ENCODE measurements around the gene PPP1CA.

PPP1CA gene

DNA sequence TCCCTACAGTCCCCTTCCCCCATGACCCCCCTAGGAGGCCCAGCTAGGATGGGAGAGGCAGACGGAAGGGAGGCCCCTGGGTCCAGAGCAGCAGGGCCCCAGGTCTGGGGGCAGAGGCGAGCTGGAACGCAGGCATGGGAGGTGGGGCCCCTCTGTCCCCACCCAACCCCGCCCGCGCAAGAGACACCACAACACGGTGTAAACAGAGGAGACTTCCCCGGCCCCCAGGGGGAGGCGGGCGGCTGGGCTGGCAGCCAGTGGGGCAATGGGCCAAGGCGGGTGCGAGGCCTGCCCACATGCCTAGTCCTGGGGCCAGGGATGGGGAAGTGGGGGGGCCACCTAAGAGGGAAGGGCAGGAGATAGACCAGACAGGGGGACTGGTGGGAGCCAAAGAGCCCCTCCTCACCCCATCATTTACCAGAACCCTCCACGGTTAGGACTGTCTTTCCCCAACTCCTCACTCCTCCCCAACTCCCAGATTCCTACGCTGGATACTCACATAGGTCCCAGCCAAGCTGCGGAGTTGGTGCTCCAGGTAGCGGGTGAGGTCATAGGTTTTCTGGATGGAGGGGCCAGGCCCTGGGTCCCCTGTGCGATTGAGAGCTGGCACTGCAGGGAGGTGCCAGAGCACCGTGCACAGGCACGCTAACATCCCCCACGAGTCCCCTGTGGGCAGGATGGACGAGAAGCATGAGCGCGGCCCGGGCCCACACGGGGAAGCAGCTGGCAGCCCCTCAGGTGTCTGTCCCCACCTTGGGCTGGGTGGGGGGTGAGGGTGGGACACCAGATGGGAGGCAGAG is 34.5 kb downstream of the PPP1CA start:
- no peak for DNase-seq

DNA sequence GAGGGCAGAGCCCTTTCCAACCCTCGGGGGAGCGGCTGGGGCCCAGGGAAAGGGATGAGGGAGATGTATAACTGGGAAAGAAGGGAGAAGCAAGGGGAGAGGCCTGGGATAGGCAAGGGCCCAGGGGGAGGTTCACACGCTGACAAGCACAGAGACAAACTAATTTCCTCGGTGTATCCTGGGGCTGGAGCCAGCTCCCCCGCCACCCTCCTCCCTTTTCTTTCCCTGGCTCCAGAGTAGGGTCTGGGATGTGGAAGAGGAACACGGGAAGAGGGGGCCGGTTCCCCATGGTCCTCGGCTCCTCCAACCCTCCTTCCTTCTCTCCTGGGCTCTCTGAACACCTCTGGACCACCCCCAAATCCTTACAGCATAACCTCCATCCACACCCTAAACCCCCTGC is 35.1 kb downstream of the PPP1CA start:
- no peak for DNase-seq

DNA sequence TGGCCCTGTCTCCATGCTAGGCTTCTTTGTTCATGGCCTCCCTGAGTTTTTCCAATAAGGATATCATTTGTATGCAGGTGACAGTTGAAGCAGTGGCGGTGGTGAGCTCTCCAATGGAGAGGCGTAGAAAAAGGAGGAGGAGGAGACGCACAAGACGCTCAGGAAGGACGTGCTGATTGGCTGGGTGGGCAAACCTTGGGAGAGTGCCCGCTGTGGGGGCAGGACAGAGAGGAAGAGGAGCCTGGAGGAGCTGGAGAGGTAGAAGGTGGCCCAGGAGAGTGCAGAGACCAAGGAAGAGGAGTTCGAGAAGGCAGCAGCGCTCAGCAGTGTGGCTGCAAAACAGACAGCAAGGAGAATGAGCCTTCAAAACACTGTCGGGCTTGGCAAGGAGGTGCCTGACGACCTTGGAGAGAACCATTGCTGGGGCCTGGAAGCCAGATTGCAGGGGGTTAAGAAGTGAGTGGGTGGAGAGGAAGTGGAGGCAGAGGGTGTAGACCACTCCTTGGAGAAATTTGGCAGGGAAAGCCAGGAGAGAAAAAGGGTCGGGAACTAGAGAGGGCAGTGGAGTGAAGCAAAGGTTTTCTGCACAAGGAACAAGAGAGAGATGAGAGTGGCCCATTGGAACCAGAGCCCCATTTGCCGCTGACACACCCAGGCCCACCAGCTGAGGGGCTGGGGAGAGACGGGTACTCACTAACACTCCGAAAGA is 35.8 kb downstream of the PPP1CA start:
- peak; percentile 50 for DNase-seq

DNA sequence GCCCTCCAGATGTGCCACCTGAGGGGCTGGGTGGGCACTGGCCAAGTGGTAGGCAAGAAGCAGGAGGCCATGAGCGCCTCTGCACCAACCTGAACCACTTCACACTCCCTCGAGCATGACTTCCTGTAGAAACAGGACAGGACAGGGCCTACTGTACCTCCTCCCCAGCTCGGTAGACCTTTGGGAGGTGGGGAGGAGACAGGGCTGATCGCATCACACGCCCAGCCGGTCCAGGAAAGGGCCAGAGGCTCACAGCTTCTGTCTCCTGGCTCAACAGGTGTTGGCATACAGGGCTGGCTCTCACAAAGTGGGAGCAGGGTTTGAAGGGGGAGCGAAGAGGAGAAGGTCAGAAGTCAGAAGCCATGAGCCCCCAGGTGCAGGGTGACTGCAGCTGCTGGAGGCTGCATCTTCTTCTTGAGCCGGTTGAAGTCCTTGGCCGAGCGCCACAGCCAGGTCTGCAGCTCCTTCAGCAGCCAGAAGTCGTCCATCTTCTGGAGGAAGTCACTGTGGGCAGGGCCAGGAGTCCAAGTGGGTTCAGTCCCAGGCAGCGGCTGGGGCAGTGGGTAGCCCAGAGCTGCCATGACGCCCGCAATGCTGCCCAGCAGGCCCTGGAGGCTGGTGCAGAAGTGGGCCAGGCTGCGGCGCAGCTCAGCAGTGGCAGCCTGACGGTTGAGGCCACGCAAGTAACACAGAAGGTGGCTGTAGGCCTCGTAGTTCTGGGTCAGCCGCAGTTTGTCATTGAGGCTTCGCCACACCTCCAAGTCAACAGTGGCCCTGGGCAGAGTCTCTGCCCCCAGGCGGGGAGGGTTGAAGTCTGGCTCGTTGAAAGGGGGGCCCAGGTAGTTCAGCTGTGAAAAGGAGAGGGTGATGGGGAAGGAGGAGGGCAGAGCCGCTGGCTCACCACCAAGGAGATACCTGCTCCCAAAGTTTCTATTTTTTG is 36.6 kb downstream of the PPP1CA start:
- no peak for DNase-seq

DNA sequence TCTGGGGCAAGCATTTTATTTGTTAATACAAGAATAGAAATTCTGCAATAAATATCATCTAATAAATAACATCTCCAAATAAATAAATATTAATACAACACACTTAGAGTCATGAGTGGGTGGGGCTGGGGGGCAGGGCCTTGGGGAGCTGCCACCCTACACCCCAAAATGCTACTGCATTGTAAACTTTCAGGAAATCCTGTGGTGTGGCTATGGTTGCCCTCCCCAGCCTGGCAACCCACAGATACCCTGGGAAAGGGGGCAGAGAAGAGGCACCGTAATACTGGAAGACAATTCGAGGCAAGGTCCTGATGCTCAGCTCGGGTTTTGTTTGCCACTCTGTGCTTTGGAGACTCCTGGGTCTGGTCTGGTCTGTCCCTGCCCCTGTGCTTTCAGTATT is 37.5 kb downstream of the PPP1CA start:
- no peak for DNase-seq

DNA sequence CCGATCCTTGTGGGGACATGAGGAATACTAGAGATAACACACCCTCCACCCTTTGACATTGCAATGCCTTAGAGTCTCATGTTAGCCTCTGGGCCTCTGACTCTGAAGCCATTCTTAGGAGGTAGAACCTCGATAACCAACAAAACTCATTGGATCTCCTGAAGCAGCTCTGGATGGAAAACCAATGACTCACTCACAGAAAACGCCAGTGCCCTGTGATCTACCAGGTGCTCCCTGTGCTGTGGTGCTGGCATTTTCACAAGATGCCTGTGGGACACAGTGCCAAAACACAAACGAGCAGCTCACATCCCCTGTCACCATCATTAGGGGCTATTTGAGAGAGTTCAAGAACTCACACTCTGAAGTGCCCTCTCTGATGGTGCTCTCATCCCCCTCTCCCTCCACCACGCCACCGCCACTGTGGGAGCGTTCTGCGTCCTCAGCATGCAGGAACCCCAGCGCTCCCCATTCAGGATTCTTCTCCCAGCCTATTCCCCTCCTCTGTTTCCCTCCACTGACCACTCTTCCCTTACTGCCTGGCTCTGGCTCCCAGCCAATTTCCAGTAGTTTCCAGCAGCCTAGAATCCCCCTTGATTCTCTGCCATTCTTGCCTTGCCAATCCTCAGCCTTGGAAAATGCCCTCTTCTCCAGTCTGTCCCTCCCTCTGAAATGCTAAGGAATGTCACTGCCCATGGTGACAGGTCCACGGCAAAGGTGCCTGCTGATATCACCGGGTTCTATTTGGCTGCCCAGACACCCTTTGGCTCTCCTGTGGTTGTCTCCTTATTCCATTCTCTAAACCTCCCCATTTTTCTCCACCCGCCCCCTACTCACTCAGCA is 43.6 kb downstream of the PPP1CA start:
- DNase-seq: no peak

DNA sequence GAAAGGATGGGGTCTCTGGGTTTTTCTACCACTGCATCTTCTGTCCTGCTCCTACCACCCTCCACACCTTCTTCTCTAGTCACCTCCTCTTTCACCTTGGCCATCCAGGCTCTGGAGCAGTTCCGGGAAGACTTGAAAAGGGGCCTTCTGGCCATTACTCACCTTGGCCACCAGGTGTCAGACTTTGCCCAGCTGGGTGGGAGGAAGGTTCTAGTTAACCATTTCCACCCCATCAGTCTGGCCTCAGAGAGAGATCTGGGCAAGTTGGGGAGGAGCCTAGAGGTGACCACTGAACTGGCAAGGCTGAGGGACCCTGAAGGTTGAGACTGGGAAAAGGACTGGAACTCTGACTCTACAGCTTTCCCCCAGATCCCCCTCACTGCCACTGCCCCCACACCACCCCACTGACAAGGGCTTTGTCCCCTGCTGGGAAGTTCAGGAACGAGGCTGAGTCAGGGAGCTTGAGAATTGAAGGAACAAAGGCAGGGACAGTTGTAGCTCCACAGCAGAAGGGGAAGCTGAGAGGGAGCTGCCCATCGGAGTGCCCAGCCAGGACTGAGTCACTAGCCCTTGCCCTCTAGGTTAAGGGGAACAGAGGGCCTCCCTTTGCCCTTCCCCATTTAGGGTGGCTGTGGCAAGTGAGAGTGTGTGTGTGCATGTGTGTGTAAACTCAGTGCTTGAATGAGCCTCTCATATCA is 44.6 kb downstream of the PPP1CA start:
- peak; percentile 57 for DNase-seq

DNA sequence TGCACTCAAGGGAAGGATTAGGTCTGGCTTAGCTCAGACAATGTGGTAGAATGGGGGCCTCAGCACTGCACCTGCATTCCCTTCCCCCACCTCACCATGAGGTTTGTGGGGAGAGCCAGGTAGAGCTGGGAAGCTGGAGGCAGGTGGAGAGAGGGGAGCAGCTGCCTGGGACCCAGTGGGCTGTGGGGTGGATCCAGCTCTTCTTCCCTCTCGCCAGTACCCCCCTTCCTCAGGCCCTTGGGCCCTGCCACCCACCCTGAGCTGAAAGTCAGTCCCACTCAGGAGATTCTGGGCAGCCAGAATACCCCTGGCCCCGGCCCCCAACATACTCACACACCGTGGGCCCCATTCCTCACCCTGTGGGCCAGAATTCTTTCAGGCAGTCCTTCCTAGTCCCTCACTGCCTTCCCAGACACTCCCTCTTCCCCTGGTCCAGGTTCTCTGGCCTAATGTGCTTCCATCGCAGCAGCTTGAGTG is 45.2 kb downstream of the PPP1CA start:
- no peak for DNase-seq

DNA sequence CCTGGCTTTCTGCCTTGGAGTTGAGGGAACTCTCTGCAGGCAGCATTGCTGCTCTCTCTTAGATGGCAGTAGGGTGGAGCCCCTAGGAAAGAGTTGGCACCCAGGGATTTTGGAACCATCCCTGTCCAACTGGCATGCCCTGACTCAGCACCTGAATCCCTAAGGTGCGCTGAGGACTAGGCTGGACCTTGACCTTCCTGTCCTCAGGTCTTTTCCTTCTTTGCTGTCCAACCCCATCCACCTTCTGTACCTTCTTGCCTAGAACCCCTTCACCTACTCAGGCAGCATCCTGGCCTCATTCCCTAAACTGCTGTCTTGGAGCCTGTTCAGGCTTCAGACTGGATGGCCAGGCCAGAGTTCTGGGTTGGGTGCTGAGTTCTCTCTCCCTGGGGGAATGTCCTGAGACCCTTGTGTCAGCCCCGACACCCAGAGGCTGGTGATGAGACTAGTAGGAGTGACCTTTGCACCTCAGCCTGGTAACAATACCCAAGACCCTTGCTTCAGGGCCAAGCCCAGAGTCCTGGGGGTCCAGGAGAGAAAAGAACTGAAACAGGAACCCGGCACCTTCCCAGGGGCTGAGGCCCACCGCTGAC is 45.8 kb downstream of the PPP1CA start:
- no peak for DNase-seq

DNA sequence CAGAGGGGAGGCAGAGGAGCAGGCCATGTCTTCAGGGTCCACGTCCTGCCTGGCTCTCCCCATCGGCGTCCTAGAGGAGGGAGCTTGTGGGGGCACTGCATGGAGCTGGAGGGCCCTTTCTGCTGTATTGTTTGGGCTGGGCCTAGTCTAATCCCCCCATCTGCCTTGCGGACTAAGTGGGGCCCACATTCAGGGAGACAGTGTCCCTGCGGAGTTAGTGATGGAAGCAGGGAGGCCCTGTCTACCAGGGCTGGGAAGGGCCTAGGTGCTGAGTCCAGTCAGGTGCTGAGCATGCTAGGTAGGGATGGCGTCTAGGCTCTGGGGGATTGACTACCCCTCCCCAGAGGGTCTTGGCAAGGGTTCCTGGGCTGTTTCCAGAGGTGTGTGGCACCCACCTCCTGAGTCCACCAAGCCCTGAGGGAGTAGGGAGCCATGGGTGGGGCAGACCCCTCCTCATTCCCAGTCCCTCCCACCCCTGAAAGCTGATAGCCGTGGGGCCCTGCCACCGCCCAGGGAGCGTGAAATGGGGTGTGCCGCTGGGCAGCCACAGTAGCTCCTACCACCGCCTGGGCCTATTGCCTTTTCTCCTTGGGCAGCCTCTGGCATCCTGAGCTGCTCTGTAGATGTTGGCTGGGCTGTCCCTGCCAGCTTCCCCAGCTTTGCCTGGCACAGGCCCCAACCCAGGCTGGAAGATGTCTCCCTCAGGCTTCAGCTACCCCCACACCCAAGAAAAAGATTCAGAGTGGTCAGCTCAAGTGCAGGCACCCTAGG is 46.5 kb downstream of the PPP1CA start:
- no peak for DNase-seq

DNA sequence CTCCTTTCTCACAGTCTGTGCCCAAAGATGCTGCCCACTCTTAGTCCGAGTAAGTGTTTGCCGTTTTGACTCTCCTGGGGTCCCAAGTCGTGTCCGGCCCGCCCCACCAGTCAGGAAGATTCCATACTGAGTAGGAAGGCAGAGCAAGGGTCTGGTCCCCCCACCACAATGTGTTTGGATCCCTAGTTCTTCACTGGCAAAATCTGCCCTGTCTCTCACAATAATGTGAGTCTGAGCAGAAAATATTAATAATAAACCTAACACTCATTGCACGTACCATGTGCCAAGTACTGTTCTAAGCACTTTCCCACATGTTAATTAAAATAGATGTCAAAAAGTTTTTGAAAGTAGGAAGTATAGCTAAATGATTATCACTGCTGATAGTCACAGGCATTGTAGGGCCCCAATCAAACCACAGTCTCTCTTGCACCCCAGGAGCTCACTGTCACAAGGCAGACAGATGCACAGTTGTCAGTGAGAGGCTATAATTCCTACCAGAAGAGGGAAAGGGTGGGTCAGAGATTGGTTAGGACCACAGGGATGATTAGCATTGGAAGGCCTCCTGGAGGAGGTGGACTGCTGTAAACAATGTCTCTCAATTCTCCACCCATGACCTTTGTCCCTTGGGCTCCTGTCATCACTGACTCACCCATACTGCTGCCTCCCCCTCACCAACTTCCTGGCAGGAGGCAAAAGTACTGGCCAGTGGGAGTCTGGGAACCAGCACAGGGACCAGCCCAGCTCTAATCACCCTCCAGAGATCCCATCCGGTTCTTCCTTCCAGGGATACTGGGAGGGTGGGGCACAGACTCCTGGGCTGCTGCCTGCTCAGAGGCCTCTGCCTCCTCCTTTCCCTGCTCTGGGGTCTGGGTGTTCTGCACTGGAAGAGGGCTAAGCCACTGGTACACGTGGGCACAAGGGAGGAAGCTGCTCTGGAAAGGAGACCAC is 47.3 kb downstream of the PPP1CA start:
- no peak for DNase-seq

DNA sequence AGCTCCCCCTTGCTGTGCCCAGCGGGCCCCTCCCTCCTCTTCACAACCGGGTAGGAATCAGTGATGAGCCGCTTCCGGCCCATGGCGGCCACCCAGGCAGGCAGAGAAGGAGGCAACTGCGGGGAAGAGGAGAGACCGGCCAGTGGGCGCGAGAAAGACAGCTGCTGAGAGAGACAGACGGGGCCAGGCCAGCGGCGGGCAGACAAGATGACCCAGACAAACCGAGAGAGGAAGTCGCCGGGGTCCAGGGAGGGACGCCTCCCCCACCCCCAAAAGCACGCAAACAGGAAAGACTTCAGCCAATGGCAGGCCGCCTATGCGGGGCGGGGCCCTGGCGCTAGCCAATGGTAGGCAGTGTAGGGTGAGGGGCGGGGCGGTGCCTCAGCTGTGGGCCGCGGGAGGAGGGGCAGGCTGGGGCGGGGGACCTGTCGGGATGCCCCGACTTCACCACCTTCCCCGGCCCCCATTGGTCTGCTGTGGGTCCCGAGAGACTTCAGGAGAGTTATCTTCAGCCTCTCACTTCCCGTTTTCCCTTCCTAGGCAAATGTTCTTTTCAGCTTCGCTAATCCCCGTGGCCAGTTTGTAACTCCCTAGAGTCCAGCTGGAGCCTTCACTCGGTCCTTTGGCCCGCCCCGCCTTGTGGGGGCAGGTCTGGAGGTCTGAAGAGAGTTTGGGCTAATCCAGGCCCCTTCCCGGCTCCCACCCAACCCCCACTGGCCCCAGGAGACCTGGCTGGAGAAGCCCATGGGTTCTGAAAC is 48.2 kb downstream of the PPP1CA start, which contains the start of gene POLD4:
POLD4 (minus strand) TSS at position 230 of the 758 bp plus-strand sequence; CDS start at position 83, 147 bp downstream.
- peak; percentile 92 for DNase-seq

DNA sequence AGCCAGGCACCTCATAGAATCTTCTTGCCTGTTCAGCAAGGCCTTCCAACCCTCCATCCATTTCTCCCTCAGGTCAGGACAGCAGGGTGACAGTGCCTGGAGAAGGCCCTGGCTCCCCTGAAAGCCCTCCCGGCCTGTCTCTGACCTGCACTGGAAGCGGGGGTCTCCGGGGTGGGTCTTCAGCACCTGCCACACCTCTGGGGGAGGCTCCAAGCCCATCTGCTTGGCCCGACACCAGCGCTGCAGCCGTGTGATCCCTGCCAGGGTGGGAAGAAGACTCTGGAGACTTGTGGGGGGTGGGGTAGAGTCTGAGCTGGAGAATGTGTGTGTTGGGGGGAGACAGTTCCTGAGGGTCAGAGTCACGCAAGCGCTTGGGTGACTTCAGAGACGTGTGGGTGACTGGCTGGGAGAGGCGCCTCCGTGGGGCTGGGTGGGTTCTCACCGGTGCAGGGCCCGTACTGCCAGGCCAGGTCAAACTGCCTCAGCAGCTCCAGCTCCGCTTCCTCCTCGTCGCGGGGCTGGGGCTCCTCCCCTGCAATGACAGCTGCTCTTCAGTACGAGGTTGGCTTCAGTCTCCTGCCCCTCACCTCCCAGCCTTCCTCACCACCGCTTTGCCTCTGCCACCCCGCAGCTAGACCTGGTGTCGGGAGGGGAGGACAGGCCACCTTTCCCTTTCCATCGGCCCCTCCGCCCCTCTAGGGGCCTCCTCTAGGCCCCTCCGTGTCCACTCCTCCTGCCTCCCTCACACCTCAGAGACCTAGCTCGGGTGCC is 48.9 kb downstream of the PPP1CA start:
- DNase-seq: peak; percentile 53

DNA sequence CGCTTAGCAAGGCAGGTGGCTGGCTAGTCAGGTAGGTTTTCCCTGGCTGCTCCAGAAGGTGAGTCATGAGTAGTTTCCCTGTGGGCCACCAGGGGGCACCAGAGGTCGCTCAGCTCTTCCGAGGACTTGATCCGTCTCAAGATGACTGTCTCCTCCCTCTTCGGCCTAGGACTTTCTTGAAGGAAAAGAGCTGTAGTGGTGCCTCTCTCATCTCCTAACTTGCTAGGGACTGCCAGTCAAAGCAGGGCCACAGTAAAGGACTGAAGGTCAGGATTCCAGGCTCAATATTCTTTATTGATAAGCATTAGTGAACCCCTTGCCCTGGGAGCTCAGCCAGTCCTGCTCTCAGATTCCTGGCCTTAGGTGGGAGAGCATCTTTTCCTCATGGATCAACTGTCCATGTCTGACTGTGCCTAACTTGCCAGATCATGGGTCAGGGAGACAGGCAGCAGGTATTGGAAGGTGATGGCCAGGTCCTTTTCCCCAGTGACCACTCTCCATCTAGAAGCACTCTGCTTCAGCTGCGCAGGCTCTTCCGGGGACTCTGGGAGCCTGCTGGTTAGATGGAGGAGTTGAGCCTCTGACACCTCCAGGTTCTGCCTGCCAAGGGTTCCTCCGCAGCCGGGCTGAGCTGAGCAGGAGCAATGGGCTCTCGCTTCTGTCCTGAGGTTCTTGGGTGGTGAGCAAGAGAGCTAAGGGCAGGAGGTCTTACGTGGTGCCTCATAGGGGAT is 50.2 kb downstream of the PPP1CA start:
- peak; percentile 34 for DNase-seq

DNA sequence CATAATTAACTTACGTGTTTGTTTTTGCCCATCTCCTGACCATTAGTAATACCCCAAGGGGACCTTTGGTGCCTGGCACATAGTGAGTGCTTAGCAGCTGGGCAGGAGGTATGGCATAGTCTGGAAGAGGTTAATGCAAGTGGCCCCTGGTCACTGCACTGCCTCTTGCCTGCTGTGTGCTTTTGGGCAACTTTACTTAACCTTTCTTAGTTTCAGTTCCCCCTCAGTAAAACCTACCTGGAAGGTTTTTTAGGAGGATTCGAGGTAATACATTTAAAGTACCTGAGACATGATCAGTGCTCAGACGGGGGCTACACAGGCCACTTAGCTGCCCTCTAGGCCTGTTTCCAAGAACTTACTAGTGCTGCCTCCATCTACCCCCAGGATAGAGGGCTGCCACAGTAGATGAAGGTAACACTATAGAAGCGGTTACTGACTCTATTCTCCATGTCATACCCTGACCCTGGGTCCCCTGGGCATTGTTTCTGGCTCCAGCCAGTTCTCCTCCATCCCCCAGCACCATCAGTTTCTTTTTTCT is 51.7 kb downstream of the PPP1CA start:
- DNase-seq: no peak

DNA sequence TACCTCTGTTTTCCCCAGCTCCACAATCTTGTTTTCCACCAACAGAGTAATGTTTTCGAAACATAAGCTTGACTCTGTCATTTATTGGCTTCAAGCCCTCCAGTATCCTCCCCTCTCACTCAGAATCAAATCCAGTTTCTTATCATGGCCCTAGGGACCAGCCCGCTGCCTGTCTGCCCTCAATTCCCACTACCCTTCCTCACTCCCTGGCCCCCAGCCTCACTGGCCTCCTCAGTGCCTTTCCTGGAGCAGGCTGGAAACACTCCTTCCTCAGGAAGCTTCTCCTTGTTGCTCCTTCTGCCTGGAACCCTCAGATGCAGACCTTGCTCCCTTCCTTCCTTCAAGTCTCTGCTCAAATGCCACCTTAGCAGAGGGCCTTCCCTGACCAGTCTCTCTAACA is 52.2 kb downstream of the PPP1CA start:
- DNase-seq: no peak

Data from NCI-H526 treated with DMSO at 0.1 percent for 48 hours (cell line).